GM18867 (cell line): ENCODE data around the gene METTL8.
"Not testable (repeated sequence)": the region's sequence is repeated elsewhere in the genome, so short reads cannot be mapped to it uniquely, and the experiment has no call there.

Experiments used
- ATAC-seq: cut with Tn5 transposase; IDR thresholded peaks from one replicate; pipeline ENCODE4 v1.9.1; 2021; ENCODE audit warnings: mild to moderate bottlenecking, moderate library complexity; ENCODE audit not compliant: unreplicated experiment

The METTL8 gene

GRCh38 chr2:171430516-171431410, 3.0 kb downstream of the METTL8 start:
- ATAC-seq = no peak

- not testable (repeated sequence) for ATAC-seq
These were observed 10.9 kb downstream of the METTL8 start for GRCh38 chr2:171422710-171423495.

DNA sequence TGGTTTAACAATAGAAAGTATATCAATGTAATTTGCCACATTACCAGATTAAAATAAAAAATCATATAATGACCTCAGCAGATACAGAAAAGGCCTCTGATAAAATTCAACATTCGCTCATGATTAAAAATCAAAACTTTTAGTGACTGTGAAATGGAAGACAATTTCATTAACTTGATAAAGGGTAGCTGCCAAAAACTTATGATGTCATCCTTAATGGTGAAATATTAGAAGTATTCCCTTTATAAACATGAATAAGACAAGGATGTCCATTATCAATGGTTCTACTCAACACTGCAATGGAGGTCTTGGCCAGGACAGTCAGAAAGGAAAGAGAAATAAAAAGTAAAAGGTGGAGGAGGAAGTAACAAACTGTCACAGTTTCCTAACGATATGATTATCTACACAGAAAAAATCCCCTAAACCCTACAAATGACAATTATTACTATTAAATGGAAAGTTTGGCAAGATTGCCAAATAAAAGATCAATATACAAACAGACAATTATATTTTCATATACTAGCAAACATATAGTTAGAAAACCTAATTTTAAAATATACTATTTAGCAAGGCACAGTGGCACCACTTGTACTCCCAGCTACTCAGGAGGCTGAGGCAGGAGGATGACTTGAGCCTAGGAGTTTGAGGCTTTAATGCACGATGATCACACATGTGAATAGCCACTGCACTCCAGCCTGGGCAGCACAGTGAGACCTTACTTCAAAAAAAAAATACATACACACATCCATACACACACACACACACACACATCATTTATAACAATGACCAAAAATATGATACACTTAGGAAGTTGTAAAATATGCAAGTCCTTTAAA, 12.8 kb downstream of the METTL8 start:
- ATAC-seq = no peak

GRCh38 chr2:171419333-171419732, 14.5 kb downstream of the METTL8 start:
- ATAC-seq = no peak

GRCh38 chr2:171416009-171416926, 17.5 kb downstream of the METTL8 start:
- peak; percentile 87 for ATAC-seq

DNA sequence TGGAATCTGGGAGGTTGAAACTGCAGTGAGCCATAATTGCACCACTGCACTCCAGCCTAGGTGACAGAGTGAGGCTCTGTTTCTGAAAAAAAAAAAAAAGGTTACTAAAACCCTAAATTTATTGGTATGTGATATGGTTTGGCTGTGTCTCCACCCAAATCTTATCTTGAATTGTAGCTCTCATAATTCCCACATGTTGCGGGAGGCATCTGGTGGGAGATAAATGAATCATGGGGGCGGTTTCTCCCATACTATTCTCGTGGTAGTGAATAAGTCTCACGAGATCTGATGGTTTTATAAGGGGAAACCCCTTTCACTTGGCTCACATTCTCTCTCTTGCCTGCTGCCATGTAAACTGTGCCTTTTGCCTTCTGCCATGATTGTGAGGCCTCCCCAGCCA, 19.1 kb downstream of the METTL8 start:
- not testable (repeated sequence) for ATAC-seq

DNA sequence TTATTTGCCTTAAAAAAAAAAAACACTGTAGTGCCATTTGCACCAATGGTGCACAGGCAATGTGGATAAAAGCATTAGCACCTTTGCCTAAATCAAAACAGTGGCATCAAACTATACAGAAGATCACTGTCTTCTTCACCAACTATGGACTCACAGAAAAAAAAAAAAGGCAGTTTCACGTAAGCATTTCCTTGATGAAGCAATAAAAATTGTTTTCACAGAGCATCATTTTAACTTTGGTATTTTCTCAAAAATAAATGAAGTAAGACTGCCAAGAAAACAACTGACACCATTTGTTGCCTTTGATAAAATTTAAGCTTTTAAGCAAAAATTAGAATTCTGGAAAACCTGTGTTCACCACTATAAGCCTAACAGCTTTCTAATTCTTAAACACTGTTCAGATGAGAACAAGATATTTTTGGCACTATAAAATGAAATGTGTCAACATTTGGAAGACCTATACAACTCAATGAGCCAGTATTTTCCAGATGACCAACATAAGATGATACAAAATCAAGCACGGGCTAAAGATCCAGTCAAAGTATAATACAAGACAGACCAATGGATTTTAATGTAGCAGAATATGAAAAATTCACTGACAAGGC, 21.1 kb downstream of the METTL8 start:
- no peak for ATAC-seq

- ATAC-seq = no peak
These were observed 21.9 kb downstream of the METTL8 start for GRCh38 chr2:171411791-171412483.

DNA sequence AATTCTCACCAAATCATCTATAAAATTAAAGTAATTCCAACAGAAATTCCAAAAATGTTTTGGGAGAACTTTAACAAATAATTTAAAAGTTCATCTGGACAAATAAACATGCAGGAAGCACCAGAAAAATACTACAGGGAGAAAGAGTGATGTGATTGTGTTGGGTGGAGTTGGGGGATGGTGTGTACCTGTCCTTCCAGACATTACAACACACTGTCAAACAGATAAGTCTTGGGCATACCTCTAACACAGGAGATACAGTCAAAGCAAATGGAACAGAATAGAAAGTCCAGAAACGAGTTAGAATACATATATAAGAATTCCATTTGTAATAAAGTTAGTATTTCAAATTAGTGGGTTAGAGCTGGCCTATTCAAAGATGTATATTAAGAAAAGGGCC, 22.6 kb downstream of the METTL8 start:
- no peak for ATAC-seq

DNA sequence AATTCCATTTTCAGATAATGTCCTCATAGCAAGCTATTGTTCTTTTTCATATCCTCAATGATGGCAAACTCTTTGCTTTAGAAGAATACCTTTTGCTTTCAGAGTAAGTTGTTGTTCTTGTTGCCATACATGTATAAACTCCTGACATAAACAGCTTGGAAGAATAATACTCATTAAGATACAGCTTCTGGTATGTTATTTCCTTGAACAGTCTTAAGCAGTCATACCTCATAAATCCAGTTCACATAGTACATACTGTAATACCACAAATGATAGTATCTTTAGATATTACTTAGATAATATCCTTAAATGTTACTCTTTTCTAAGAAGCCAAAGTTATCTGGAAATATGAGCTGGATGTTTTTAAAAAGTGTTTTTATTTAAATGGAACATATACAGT, 23.2 kb downstream of the METTL8 start:
- no peak for ATAC-seq

DNA sequence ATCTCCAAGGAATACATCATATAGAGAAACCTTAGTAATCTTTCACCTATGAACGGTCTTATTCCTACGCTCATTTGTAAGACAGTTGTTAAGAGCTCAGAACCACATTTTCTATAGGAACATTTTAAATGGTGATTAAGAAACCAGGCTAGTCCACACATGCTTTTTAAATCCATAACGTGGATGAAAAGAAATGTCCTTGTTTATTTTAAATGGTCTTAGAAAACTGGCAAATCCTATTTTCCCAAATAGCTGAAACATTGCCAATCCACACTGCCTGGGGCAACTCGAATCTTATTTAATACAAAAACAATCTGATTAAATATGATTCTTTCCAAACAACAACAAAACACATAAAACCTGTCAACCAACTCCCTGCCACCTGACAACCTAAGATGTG, 23.7 kb downstream of the METTL8 start:
- ATAC-seq = no peak

- ATAC-seq = no peak
These were observed 24.3 kb downstream of the METTL8 start for GRCh38 chr2:171409436-171409971.

DNA sequence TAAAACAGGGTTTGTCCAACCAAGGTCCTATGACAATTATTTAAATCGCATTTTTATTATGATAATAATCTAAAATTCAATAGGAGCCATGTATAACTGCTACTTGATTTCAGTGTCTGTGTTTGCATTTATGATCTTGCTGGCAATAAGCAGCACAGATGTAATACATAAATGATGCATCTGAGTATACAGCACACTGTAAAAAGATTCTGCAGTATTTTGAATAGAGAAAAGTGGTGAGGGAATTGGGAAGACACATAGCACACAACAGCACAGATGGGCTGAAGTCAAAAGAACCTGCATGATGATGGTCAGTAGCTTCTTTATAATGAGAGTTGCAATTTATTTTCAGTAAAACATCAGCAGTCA, 26.1 kb downstream of the METTL8 start:
- no peak for ATAC-seq

GRCh38 chr2:171407030-171407675, 26.6 kb downstream of the METTL8 start:
- ATAC-seq = peak; percentile 74

GRCh38 chr2:171406044-171406443, 27.7 kb downstream of the METTL8 start:
- peak; percentile 39 for ATAC-seq

GRCh38 chr2:171405546-171405945, 28.2 kb downstream of the METTL8 start:
- ATAC-seq = no peak

DNA sequence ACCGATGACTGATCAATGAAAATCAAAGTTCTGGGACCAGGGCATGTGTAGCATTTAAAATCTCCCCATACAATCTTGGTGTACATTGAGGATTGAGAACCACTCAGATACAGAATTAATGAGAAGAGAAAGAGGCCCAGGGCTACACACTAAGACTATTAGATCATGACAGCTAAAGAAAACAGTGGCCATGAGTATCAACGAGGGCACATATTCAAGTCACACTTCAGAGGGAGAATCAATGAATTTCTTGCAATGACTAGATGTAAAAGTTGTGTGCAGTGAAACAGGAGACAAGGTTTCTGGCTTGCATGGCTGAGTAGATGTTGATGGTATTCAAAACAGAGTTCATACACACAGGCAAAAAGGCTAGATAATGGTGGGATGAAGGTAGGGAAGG, 29.1 kb downstream of the METTL8 start:
- no peak for ATAC-seq

DNA sequence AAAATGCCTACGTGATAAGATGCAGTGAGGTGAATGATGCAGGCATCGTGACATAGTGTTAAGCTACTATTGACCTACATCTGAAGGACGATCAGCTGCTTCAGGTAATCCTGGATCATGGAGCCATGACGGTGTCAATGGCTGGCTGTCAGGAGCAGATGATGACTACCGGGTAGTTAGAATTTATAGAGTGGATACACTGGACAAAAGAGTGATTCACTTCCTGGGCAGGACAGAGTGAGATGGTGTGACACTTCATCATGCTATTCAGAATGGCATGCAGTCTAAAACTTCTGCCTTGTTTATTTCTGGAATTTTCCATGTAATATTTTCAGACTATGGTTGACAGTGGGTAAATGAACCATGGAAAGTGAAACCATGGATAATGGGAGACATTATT, 29.5 kb downstream of the METTL8 start:
- no peak for ATAC-seq
